Activated CD8-positive, alpha-beta memory T cell treated with anti-CD3 and anti-CD28 coated beads for 48 hours (primary cell): ENCODE data around the gene ZBTB34.
A peak's percentile ranks its signal among the peaks of the same experiment; 100 is the strongest.

ENCODE experiments used
- DNase-seq, 3 experiments: peaks; one replicate each; pipeline ENCODE4 v3.0.0-alpha.2; 2020; ENCODE audit warnings: low read depth in 2 of 3, low spot score in 2 of 3

The ZBTB34 gene

GRCh38 chr9:126875756-126876510, 15.5 kb downstream of the ZBTB34 start:
- DNase-seq, result no peak

- DNase-seq, result no peak
These were observed 16.1 kb downstream of the ZBTB34 start for GRCh38 chr9:126876531-126876930.

GRCh38 chr9:126877418-126877817, 17.0 kb downstream of the ZBTB34 start:
- DNase-seq, result no peak

GRCh38 chr9:126879288-126879687, 18.8 kb downstream of the ZBTB34 start:
- no peak for DNase-seq

- DNase-seq, result no peak
These were observed 19.9 kb downstream of the ZBTB34 start for GRCh38 chr9:126880226-126880946.

- no peak for DNase-seq
These were observed 20.5 kb downstream of the ZBTB34 start for GRCh38 chr9:126880947-126881332.

GRCh38 chr9:126882746-126883145, 22.3 kb downstream of the ZBTB34 start:
- DNase-seq, result no peak

GRCh38 chr9:126883636-126884035, 23.2 kb downstream of the ZBTB34 start:
- DNase-seq, result no peak

GRCh38 chr9:126885131-126885641, 24.7 kb downstream of the ZBTB34 start:
- no peak for DNase-seq

GRCh38 chr9:126886034-126886822, 25.8 kb downstream of the ZBTB34 start:
- no peak for DNase-seq

GRCh38 chr9:126886897-126887296, 26.5 kb downstream of the ZBTB34 start:
- no peak for DNase-seq

- DNase-seq, result no peak
These were observed 31.2 kb downstream of the ZBTB34 start for GRCh38 chr9:126891676-126892075.

- DNase-seq, result no peak
These were observed 32.6 kb downstream of the ZBTB34 start for GRCh38 chr9:126893079-126893478.

GRCh38 chr9:126894052-126894603, 33.7 kb downstream of the ZBTB34 start:
- no peak for DNase-seq

- DNase-seq, result no peak
These were observed 41.8 kb downstream of the ZBTB34 start for GRCh38 chr9:126902210-126902609.

- no peak for DNase-seq
These were observed 44.1 kb downstream of the ZBTB34 start for GRCh38 chr9:126904586-126904985.

- no peak for DNase-seq
These were observed 45.7 kb downstream of the ZBTB34 start for GRCh38 chr9:126906091-126906490.

- no peak for DNase-seq
These were observed 46.6 kb downstream of the ZBTB34 start for GRCh38 chr9:126907058-126907457.

- peak; percentile 66 to 80 (median 71) for DNase-seq
These were observed 54.2 kb downstream of the ZBTB34 start, which contains the start of gene RALGPS1 for GRCh38 chr9:126914458-126915280. RALGPS1 (plus strand) TSS chr9:126914782; CDS start chr9:126962290, 47,508 bp downstream.

GRCh38 chr9:126915281-126915816, 54.9 kb downstream of the ZBTB34 start:
- no peak for DNase-seq
